Neural progenitor cell (in vitro differentiated cells): Measurements from ENCODE around the gene GPD2.

Experiments
- CTCF ChIP-seq: fragments of 200-600 bp; sonication (generic); IDR thresholded peaks from 2 replicates; pipeline ENCODE4 v1.5.1; 2017; ENCODE audit warnings: antibody characterized with exemption, mild to moderate bottlenecking
- EZH2 ChIP-seq: fragments of 200-600 bp; sonication (generic); IDR thresholded peaks from 2 replicates; pipeline ENCODE4 v1.6.1; 2017; ENCODE audit warnings: antibody characterized with exemption, mild to moderate bottlenecking, moderate library complexity

GRCh38 chr2:156491176-156491575 is 55.0 kb downstream of the GPD2 start:
- no peak for TF ChIP-seq CTCF
- no peak for TF ChIP-seq EZH2
